Naive thymus-derived CD4-positive, alpha-beta T cell (primary cell): ENCODE measurements around the gene EIF4G3. TPM values are rescaled to one million over a fixed set of nuclear protein-coding genes. Genes with fewer than 3 reads are reported as not detected.
"Not testable (repeated sequence)": the region's sequence is repeated elsewhere in the genome, so short reads cannot be mapped to it uniquely, and the experiment has no call there.

Experiments used
- ATAC-seq: fragments of 150-1000 bp; cut with Tn5 transposase; 2 replicates; pipeline ENCODE4 v1.10.0; 2021; ENCODE audit warnings: mild to moderate bottlenecking, moderate library complexity
- CTCF ChIA-PET: fragments of 350-600 bp; sonication (Branson Sonifier 250); formaldehyde crosslinking; loops from one replicate; lab custom pipeline; 2021; ENCODE audit warnings: antibody characterized with exemption; lab: Charles Lee
- POLR2A ChIA-PET: fragments of 350-600 bp; sonication (Branson Sonifier 250); formaldehyde crosslinking; loops from one replicate; lab custom pipeline; 2021; ENCODE audit warnings: antibody characterized with exemption, inconsistent platforms; lab: Charles Lee
- DNase-seq, 9 donors: peaks; one replicate each; pipeline versions ENCODE4 v3.0.0 to v3.0.0-alpha.2; 2020 to 2022; ENCODE audit warnings: mixed read lengths in 1 of 9
- H3K27ac ChIP-seq: one replicate; pipeline ENCODE4 v1.7.0; 2013; ENCODE audit warnings: mild to moderate bottlenecking, low read depth, low read length, moderate library complexity
- H3K27me3 ChIP-seq, 2 donors: one replicate each; pipeline ENCODE4 v1.7.0; 2013; ENCODE audit warnings: low read length in 2 of 2, mild to moderate bottlenecking in 2 of 2, moderate library complexity in 2 of 2; ENCODE audit not compliant: control insufficient read depth in 2 of 2, insufficient read depth in 2 of 2
- H3K36me3 ChIP-seq, 3 experiments: 1 replicate in 2 of 3; 2 replicates in 1 of 3; pipeline ENCODE4 v1.7.0; 2013; ENCODE audit warnings: low read length in 3 of 3, mild to moderate bottlenecking in 3 of 3, moderate library complexity in 1 of 3; ENCODE audit not compliant: insufficient read depth in 3 of 3, control insufficient read depth in 2 of 3
- H3K4me1 ChIP-seq, 2 donors: one replicate each; pipeline ENCODE4 v1.7.0; 2013; ENCODE audit warnings: low read length in 2 of 2, mild to moderate bottlenecking in 2 of 2, moderate library complexity in 1 of 2; ENCODE audit not compliant: control insufficient read depth in 2 of 2, insufficient read depth in 2 of 2
- H3K4me3 ChIP-seq: 2 replicates; pipeline ENCODE4 v1.7.0; 2013; ENCODE audit warnings: mild to moderate bottlenecking, low read length
- H3K9me3 ChIP-seq, 3 experiments: 1 replicate in 2 of 3; 2 replicates in 1 of 3; pipeline ENCODE4 v1.7.0; 2013; ENCODE audit warnings: low read length in 3 of 3; ENCODE audit not compliant: control insufficient read depth in 2 of 3
- H3K27ac Mint-ChIP-seq, 9 donors: one replicate each; pipeline ENCODE4 v1.8.0; 2020 to 2022; ENCODE audit warnings: mixed read lengths in 9 of 9, mild to moderate bottlenecking in 8 of 9, moderate library complexity in 5 of 9, inconsistent platforms in 2 of 9
- H3K27me3 Mint-ChIP-seq, 5 donors: one replicate each; pipeline ENCODE4 v1.8.0; 2021 to 2022; ENCODE audit warnings: mixed read lengths in 5 of 5, mild to moderate bottlenecking in 1 of 5
- H3K36me3 Mint-ChIP-seq, 5 donors: one replicate each; pipeline ENCODE4 v1.8.0; 2020 to 2022; ENCODE audit warnings: mixed read lengths in 5 of 5, mild to moderate bottlenecking in 3 of 5, inconsistent platforms in 1 of 5
- H3K4me1 Mint-ChIP-seq, 7 donors: one replicate each; pipeline ENCODE4 v1.8.0; 2020 to 2022; ENCODE audit warnings: mixed read lengths in 7 of 7, mild to moderate bottlenecking in 3 of 7, inconsistent platforms in 1 of 7
- H3K4me3 Mint-ChIP-seq, 10 donors: one replicate each; pipeline ENCODE4 v1.8.0; 2020 to 2022; ENCODE audit warnings: mild to moderate bottlenecking in 10 of 10, mixed read lengths in 10 of 10, moderate library complexity in 6 of 10, inconsistent platforms in 2 of 10
- H3K9me3 Mint-ChIP-seq, 11 donors: one replicate each; pipeline ENCODE4 v1.8.0; 2020 to 2022; ENCODE audit warnings: mixed read lengths in 11 of 11, mild to moderate bottlenecking in 4 of 11, inconsistent platforms in 1 of 11, moderate library complexity in 1 of 11
- intact Hi-C, 2 donors: fragments of 100-400 bp; cut with micrococcal nuclease; formaldehyde crosslinking; loops; one replicate each; pipeline ENCODE4 v1.15.1; 2023
- polyA plus RNA-seq, 2 donors: library from polyadenylated mRNA; unstranded; fragments of 300-500 nt; fragmentation: Illumina TruSeq; gene quantifications; one replicate each; pipeline ENCODE4 v1.2.3, GENCODE V29; 2021
- total RNA-seq, 6 experiments: library from RNA in 5 of 6; stranded (reverse) in 5 of 6; gene quantifications; 1 replicate in 5 of 6; 2 replicates in 1 of 6; pipeline ENCODE4 v1.2.3 and lab custom pipeline; 2021 to 2026

The EIF4G3 gene
- total and polyA plus RNA-seq, 7 experiments from 2014 or later = 3.3 to 46.3 (median 16.4) TPM

DNA sequence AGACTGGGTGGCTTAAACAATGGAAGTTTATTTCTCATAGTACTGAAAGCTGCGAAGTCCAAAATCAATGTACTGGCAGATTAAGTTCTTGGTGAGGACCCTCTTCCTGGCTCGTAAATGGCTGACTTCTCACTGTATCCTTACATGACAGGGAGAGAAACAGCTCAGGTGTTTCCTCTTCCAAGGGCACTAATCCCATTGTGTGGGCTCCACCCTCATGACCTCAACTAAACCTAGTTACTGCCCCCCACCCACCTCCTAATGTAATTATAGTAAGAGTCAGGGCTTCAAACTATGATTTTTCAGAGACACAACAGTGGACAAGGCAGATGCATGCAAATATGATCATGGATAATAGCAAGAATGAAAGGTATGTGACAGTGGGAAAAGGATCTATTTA lies 308.4 kb downstream of the EIF4G3 start:
- no peak overlapping the region for H3K27ac ChIP-seq
- Mint-ChIP-seq H3K9me3 (no peaks in the 10 kb centered on the region), H3K27ac (no peak overlapping the region), H3K27me3 (no peaks in the 10 kb centered on the region), H3K4me1 (peaks cover 0 to 16% (median 0%) of the 10 kb centered on the region in 7 donors), H3K4me3 (no peak overlapping the region), H3K36me3 (peaks cover 0 to 27% (median 6%) of the 10 kb centered on the region in 5 donors)
- no peak overlapping the region for H3K4me3 ChIP-seq
- DNase-seq = no peak
- no peaks in the 10 kb centered on the region for H3K27me3 ChIP-seq
- CTCF ChIA-PET = no interaction called here
- no peak for ATAC-seq
- POLR2A ChIA-PET = no interaction called here
- H3K9me3 ChIP-seq = no peaks in the 10 kb centered on the region
- intact Hi-C loops = no loop called here
- H3K36me3 ChIP-seq = peaks cover 0 to 13% (median 0%) of the 10 kb centered on the region in 3 experiments
- H3K4me1 ChIP-seq = no peaks in the 10 kb centered on the region

DNA sequence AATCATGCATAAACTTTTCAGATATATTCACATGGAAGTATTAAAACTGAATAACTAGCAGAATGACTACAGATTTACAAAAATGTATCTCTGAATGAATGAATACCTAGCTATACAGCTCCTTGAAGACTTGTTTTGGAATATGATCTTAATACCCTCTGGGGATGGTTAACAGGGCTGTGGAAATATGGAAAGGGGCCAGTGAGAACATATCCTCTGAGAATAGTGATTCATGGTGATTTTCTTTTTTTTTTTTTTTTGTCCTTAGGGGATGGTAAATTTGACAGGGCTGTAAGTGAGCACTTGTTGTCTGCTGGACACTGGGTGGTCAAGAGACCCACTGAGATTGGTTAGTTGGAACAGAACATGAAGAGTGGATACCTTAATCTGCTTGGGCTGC lies 308.9 kb downstream of the EIF4G3 start:
- Histone ChIP-seq H3K36me3 (peaks cover 0 to 13% (median 0%) of the 10 kb centered on the region in 3 experiments), H3K27ac (no peak overlapping the region), H3K4me1 (no peaks in the 10 kb centered on the region), H3K4me3 (no peak overlapping the region), H3K9me3 (no peaks in the 10 kb centered on the region), H3K27me3 (no peaks in the 10 kb centered on the region)
- intact Hi-C loops = no loop called here
- H3K4me3 Mint-ChIP-seq = no peak overlapping the region
- no peaks in the 10 kb centered on the region for H3K9me3 Mint-ChIP-seq
- H3K27ac Mint-ChIP-seq = no peak overlapping the region
- peaks cover 0 to 23% (median 6%) of the 10 kb centered on the region in 5 donors for H3K36me3 Mint-ChIP-seq
- CTCF ChIA-PET = no interaction called here
- no peak for DNase-seq
- no peak for ATAC-seq
- POLR2A ChIA-PET = interaction anchor here (0.5 kb wide), 1 partner anchor 1119 kb away, joined by 3 read pairs; no protein-coding TSS in a partner anchor
- no peaks in the 10 kb centered on the region for H3K27me3 Mint-ChIP-seq
- peaks cover 0 to 12% (median 0%) of the 10 kb centered on the region in 7 donors for H3K4me1 Mint-ChIP-seq

DNA sequence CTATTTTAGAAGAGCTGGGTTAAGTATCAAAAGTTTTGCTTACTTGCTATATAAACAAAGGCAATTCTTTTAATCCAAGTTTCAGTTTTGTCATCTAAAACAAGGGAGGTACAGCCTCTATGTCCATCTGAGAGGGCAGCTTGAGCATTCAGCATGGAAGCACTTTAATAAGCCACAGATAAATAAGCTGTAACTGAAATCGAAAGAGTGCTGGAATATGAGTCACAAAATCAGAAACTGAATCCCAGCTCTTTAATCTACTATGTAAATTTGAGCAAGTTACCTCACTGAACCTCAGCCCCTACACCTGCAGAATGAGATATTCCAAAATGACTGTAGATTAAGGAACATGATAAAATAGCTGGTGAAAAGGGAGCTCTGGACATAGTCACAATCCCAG lies 309.6 kb downstream of the EIF4G3 start:
- Histone ChIP-seq H3K4me3 (no peak overlapping the region), H3K4me1 (no peaks in the 10 kb centered on the region), H3K9me3 (no peaks in the 10 kb centered on the region), H3K27ac (no peak overlapping the region), H3K27me3 (no peaks in the 10 kb centered on the region), H3K36me3 (peaks cover 0 to 13% (median 0%) of the 10 kb centered on the region in 3 experiments)
- H3K9me3 Mint-ChIP-seq = no peaks in the 10 kb centered on the region
- DNase-seq = no peak
- no peaks in the 10 kb centered on the region for H3K27me3 Mint-ChIP-seq
- ChIA-PET CTCF (no interaction called here), POLR2A (no interaction called here)
- ATAC-seq = no peak
- H3K27ac Mint-ChIP-seq = no peak overlapping the region
- peaks cover 0 to 10% (median 0%) of the 10 kb centered on the region in 7 donors for H3K4me1 Mint-ChIP-seq
- intact Hi-C loops = no loop called here
- peaks cover 0 to 23% (median 6%) of the 10 kb centered on the region in 5 donors for H3K36me3 Mint-ChIP-seq
- no peak overlapping the region for H3K4me3 Mint-ChIP-seq

DNA sequence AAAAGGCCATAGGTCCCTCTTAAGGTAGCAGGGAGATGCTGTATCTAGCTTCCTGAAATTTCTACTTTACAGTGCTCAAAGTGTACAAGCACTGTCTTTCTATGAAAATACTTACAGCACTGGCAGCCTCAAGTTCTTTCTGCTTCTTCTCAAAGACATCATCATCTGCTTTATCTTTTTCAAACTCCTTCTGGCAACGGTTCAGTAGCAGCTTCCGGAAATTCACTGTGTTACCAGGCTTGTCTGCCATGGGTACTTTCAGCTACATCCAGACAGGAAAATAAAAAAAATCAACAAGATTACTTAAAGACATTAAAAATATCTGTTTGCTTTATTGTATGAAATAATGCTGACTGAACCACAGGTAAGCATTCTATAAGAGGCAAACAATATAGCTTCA lies 311.7 kb downstream of the EIF4G3 start:
- Histone ChIP-seq H3K4me1 (no peaks in the 10 kb centered on the region), H3K27me3 (no peaks in the 10 kb centered on the region), H3K4me3 (no peak overlapping the region), H3K36me3 (peaks cover 0 to 20% (median 0%) of the 10 kb centered on the region in 3 experiments), H3K27ac (no peak overlapping the region), H3K9me3 (no peaks in the 10 kb centered on the region)
- Mint-ChIP-seq H3K4me3 (no peak overlapping the region), H3K4me1 (no peaks in the 10 kb centered on the region), H3K9me3 (no peaks in the 10 kb centered on the region), H3K27ac (no peak overlapping the region), H3K36me3 (peaks cover 5 to 33% (median 16%) of the 10 kb centered on the region in 5 donors), H3K27me3 (no peaks in the 10 kb centered on the region)
- CTCF ChIA-PET = no interaction called here
- ATAC-seq (no peak), DNase-seq (no peak)
- intact Hi-C loops = no loop called here
- POLR2A ChIA-PET = interaction anchor here (0.6 kb wide), 1 partner anchor 13 kb away, joined by 3 read pairs; no protein-coding TSS in a partner anchor

DNA sequence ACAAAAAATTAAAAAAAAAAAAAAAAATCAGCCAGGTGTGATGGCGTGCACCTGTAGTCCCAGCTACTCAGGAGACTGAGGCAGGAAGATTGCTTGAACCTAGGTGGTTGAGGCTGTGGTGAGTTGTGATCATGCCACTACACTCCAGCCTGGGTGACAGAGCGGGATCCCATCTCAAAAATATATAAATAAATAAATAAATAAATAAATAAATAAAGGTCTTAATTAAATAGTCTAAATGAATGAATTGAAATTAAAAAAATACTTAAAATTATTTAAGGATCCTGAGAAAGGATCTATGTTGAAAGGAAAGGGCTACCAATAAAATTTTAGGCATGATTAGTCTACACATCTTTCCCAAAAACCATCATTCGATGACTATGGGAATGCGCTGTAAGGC lies 322.2 kb downstream of the EIF4G3 start:
- Mint-ChIP-seq H3K27ac (no peak overlapping the region), H3K9me3 (no peaks in the 10 kb centered on the region), H3K27me3 (no peaks in the 10 kb centered on the region), H3K36me3 (peaks cover 3 to 64% (median 33%) of the 10 kb centered on the region in 5 donors), H3K4me1 (no peaks in the 10 kb centered on the region), H3K4me3 (no peak overlapping the region)
- Histone ChIP-seq H3K27me3 (no peaks in the 10 kb centered on the region), H3K27ac (no peak overlapping the region), H3K4me3 (no peak overlapping the region), H3K4me1 (no peaks in the 10 kb centered on the region), H3K9me3 (no peaks in the 10 kb centered on the region), H3K36me3 (peaks cover 0 to 31% (median 5%) of the 10 kb centered on the region in 3 experiments)
- no peak for ATAC-seq
- no peak for DNase-seq
- intact Hi-C loops = no loop called here
- ChIA-PET CTCF (interaction anchor here (0.6 kb wide), 2 partner anchors 41 to 1903 kb away, joined by 3 read pairs; no protein-coding TSS in a partner anchor), POLR2A (no interaction called here)

DNA sequence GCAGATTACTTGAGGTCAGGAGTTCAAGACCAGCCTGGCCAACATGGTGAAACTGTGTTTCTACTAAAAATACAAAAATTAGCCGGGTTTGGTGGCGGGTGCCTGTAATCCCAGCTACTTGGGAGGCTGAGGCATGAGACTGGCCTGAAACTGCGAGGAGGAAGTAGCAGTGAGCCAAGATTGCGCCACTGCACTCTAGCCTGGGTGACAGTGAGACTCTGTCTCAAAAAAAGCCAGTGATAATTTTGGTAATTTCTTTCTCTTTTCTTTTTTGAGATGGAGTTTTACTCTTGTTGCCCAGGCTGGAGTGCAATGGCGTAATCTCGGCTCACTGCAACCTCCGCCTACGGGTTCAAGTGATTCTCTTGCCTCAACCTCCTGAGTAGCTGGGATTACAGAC lies 324.9 kb downstream of the EIF4G3 start:
- peaks cover 3 to 51% (median 18%) of the 10 kb centered on the region in 5 donors for H3K36me3 Mint-ChIP-seq
- DNase-seq, H3K27me3 ChIP-seq, H3K9me3 ChIP-seq, H3K27ac Mint-ChIP-seq, H3K4me1 Mint-ChIP-seq, ATAC-seq, H3K27ac ChIP-seq, intact Hi-C loops, POLR2A ChIA-PET, H3K4me3 Mint-ChIP-seq, H3K27me3 Mint-ChIP-seq, H3K4me1 ChIP-seq, H3K9me3 Mint-ChIP-seq, H3K4me3 ChIP-seq: not testable (repeated sequence)
- CTCF ChIA-PET = interaction anchor here (1.4 kb wide), 1 partner anchor 381 kb away, joined by 4 read pairs; no protein-coding TSS in a partner anchor
- peaks cover 0 to 18% (median 0%) of the 10 kb centered on the region in 3 experiments for H3K36me3 ChIP-seq

DNA sequence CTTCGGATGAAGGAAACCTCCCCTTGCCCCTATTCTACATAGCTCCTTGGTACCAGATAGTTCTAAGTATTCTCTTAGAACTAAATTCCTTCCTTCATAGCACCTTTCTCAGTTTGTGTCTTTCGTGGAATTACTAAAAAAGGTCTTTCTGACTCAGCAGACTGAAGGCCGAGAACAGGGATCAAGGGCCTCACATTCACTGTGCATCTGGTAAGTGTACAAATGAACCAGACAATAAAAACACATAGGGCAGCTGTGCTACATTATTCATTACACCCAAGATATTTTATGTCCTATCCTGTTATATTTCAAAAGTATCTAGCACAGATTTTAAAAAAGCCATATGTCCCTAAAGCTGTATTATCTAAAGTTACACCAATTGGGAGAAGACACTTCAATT lies 326.7 kb downstream of the EIF4G3 start:
- H3K27ac ChIP-seq = no peak overlapping the region
- ATAC-seq = no peak
- intact Hi-C loops = no loop called here
- H3K27me3 ChIP-seq = no peaks in the 10 kb centered on the region
- H3K36me3 ChIP-seq = peaks cover 0 to 15% (median 0%) of the 10 kb centered on the region in 3 experiments
- Mint-ChIP-seq H3K4me3 (no peak overlapping the region), H3K36me3 (peaks cover 0 to 53% (median 29%) of the 10 kb centered on the region in 5 donors), H3K9me3 (no peaks in the 10 kb centered on the region), H3K4me1 (no peaks in the 10 kb centered on the region), H3K27me3 (no peaks in the 10 kb centered on the region), H3K27ac (no peak overlapping the region)
- ChIA-PET CTCF (no interaction called here), POLR2A (no interaction called here)
- H3K9me3 ChIP-seq = no peaks in the 10 kb centered on the region
- H3K4me1 ChIP-seq = no peaks in the 10 kb centered on the region
- no peak for DNase-seq
- no peak overlapping the region for H3K4me3 ChIP-seq
